HEK293 (cell line): ENCODE data around the gene ABR.

ENCODE experiments used
- CTCF ChIP-seq: fragments of 450-650 bp; formaldehyde crosslinking; IDR thresholded peaks from 2 replicates; pipeline ENCODE4 v1.5.1; 2016; ENCODE audit warnings: missing biosample characterization, missing genetic modification characterization
- KLF16 ChIP-seq: fragments of 450-650 bp; formaldehyde crosslinking; IDR thresholded peaks from 2 replicates; pipeline ENCODE4 v1.5.1; 2017; ENCODE audit warnings: missing biosample characterization, missing genetic modification characterization
- ZBTB8A ChIP-seq: fragments of 450-650 bp; formaldehyde crosslinking; IDR thresholded peaks from 2 replicates; pipeline ENCODE4 v1.5.1; 2016; ENCODE audit warnings: missing biosample characterization, missing genetic modification characterization
- ZNF324 ChIP-seq: fragments of 450-650 bp; formaldehyde crosslinking; IDR thresholded peaks from 2 replicates; pipeline ENCODE4 v1.5.1; 2016; ENCODE audit warnings: missing biosample characterization, missing genetic modification characterization
- ZNF350 ChIP-seq: fragments of 450-650 bp; formaldehyde crosslinking; IDR thresholded peaks from 2 replicates; pipeline ENCODE4 v1.5.0; 2017; ENCODE audit warnings: missing biosample characterization, mild to moderate bottlenecking, missing genetic modification characterization

DNA sequence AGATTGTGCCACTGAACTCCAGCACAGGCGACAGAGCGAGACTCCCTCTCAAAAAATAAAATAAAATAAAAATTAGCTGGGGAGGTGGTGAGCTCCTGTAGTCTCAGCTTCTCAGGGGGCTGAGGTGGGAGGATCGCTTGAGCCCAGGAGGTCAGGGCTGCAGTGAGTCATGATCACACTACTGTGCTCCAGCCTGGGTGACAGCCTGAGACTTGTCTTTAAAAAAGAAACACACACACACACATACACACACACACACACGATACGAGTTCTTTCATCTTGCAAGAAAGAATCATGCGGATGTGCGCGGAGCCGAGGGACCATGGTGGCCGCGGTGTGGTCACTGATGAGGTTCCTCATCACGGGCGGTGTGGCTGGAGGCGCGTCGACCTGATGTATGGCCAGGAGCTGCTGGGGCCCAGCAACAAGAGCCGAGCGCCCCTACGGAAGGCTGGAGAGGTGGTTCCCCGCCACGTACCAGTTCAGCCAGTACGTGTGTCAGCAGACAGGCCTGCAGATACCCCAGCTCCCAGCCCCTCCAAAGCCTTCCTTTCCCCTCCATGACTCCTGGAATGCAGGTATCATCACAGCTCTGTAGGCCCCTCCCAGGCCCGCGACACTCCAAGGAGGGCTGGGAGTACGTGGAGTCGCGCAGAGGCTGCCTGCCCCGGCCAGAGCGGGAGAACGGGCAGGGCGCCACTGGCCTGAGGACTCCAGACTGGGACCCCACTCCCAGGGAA is 220.9 kb downstream of the ABR start:
- TF ChIP-seq CTCF (tag by site-specific recombination) = no peak
- TF ChIP-seq ZNF324 (tag by site-specific recombination) = no peak
- TF ChIP-seq ZNF350 = no peak
- TF ChIP-seq KLF16 (tag by site-specific recombination) = no peak
- TF ChIP-seq ZBTB8A (tag by site-specific recombination) = no peak
